Hematopoietic multipotent progenitor cell treated with erythropoietin and hydrocortisone succinate and interleukin-3 and kit ligand, for 15 days (in vitro differentiated cells): ENCODE results near the gene NOL9.
"Not testable (repeated sequence)": the region's sequence is repeated elsewhere in the genome, so short reads cannot be mapped to it uniquely, and the experiment has no call there.

Experiments used
- DNase-seq: peaks from one replicate; pipeline ENCODE4 v3.0.0-alpha.2; 2015; ENCODE audit warnings: low spot score

Gene NOL9

GRCh38 chr1:6554031-6554906 lies at the start of gene NOL9:
TSS of gene NOL9 (minus strand) at chr1:6554513. CDS start at chr1:6554502, 11 bp downstream.
- DNase-seq: peak; percentile 93

- peak; percentile 66 for DNase-seq
Observed at GRCh38 chr1:6603238-6603914, 49.1 kb upstream of the NOL9 start.

- peak; percentile 93 for DNase-seq
Observed at GRCh38 chr1:6602669-6603237, 48.4 kb upstream of the NOL9 start, which contains the start of gene KLHL21. TSS of gene KLHL21 (minus strand) at chr1:6602869. CDS start at chr1:6602817, 52 bp downstream.

- DNase-seq: peak; percentile 54
Observed at GRCh38 chr1:6601923-6602668, 47.8 kb upstream of the NOL9 start.

- DNase-seq: peak; percentile 98
Observed at GRCh38 chr1:6601049-6601922, 47.0 kb upstream of the NOL9 start.

GRCh38 chr1:6600410-6601048 lies 46.2 kb upstream of the NOL9 start:
- peak; percentile 39 for DNase-seq

GRCh38 chr1:6599991-6600390 lies 45.7 kb upstream of the NOL9 start:
- not testable (repeated sequence) for DNase-seq

GRCh38 chr1:6599141-6599975 lies 45.0 kb upstream of the NOL9 start:
- DNase-seq: no peak

GRCh38 chr1:6597777-6598131 lies 43.4 kb upstream of the NOL9 start:
- DNase-seq: no peak

GRCh38 chr1:6596886-6597776 lies 42.8 kb upstream of the NOL9 start:
- DNase-seq: no peak

GRCh38 chr1:6596351-6596750 lies 42.0 kb upstream of the NOL9 start:
- no peak for DNase-seq

- no peak for DNase-seq
Observed at GRCh38 chr1:6594977-6595740, 40.8 kb upstream of the NOL9 start.

GRCh38 chr1:6593810-6594209 lies 39.5 kb upstream of the NOL9 start:
- no peak for DNase-seq

GRCh38 chr1:6592865-6593593 lies 38.7 kb upstream of the NOL9 start:
- DNase-seq: no peak

- DNase-seq: no peak
Observed at GRCh38 chr1:6592441-6592840, 38.1 kb upstream of the NOL9 start.

GRCh38 chr1:6591644-6592043 lies 37.3 kb upstream of the NOL9 start:
- DNase-seq: no peak

GRCh38 chr1:6591222-6591621 lies 36.9 kb upstream of the NOL9 start:
- DNase-seq: no peak
